GM21360 (cell line): Measurements from ENCODE around the gene SETD2.
"Not testable (repeated sequence)": the region's sequence is repeated elsewhere in the genome, so short reads cannot be mapped to it uniquely, and the experiment has no call there.

ENCODE experiments used
- ATAC-seq: cut with Tn5 transposase; IDR thresholded peaks from one replicate; pipeline ENCODE4 v1.9.1; 2021; ENCODE audit warnings: mild to moderate bottlenecking, moderate library complexity; ENCODE audit not compliant: unreplicated experiment

Gene SETD2

GRCh38 chr3:47041114-47041513, 122.8 kb downstream of the SETD2 start:
- no peak for ATAC-seq

- ATAC-seq = not testable (repeated sequence)
Measured at GRCh38 chr3:47037302-47037701, 126.6 kb downstream of the SETD2 start.

- no peak for ATAC-seq
Measured at GRCh38 chr3:47036145-47036544, 127.8 kb downstream of the SETD2 start.

- ATAC-seq = no peak
Measured at GRCh38 chr3:47035645-47036044, 128.3 kb downstream of the SETD2 start.

GRCh38 chr3:47034868-47035489, 128.9 kb downstream of the SETD2 start:
- ATAC-seq = no peak

GRCh38 chr3:47031041-47031440, 132.9 kb downstream of the SETD2 start:
- not testable (repeated sequence) for ATAC-seq

GRCh38 chr3:47028667-47029066, 135.2 kb downstream of the SETD2 start:
- ATAC-seq = no peak

GRCh38 chr3:47028146-47028545, 135.8 kb downstream of the SETD2 start:
- no peak for ATAC-seq

- ATAC-seq = not testable (repeated sequence)
Measured at GRCh38 chr3:47026432-47026831, 137.5 kb downstream of the SETD2 start.

GRCh38 chr3:47024932-47025331, 139.0 kb downstream of the SETD2 start:
- ATAC-seq = no peak

GRCh38 chr3:47022641-47023071, 141.3 kb downstream of the SETD2 start:
- ATAC-seq = no peak

- ATAC-seq = no peak
Measured at GRCh38 chr3:47020311-47020710, 143.6 kb downstream of the SETD2 start.

- ATAC-seq = no peak
Measured at GRCh38 chr3:47019201-47019600, 144.7 kb downstream of the SETD2 start.

GRCh38 chr3:47018269-47018611, 145.7 kb downstream of the SETD2 start:
- no peak for ATAC-seq

- no peak for ATAC-seq
Measured at GRCh38 chr3:47017504-47018268, 146.2 kb downstream of the SETD2 start.

GRCh38 chr3:47016934-47017435, 146.9 kb downstream of the SETD2 start:
- no peak for ATAC-seq

GRCh38 chr3:47016086-47016933, 147.6 kb downstream of the SETD2 start:
- ATAC-seq = no peak

GRCh38 chr3:47015151-47015550, 148.8 kb downstream of the SETD2 start:
- ATAC-seq = no peak

GRCh38 chr3:47014036-47014435, 149.9 kb downstream of the SETD2 start:
- ATAC-seq = no peak

- no peak for ATAC-seq
Measured at GRCh38 chr3:47013231-47013630, 150.7 kb downstream of the SETD2 start.
